NCI-H2081 (cell line): ENCODE measurements around the gene ARHGEF28.

Experiments used
- DNase-seq, 2 experiments: peaks; one replicate each; lab custom pipeline; 2025; lab: John Stamatoyannopoulos, UW

The ARHGEF28 gene

DNA sequence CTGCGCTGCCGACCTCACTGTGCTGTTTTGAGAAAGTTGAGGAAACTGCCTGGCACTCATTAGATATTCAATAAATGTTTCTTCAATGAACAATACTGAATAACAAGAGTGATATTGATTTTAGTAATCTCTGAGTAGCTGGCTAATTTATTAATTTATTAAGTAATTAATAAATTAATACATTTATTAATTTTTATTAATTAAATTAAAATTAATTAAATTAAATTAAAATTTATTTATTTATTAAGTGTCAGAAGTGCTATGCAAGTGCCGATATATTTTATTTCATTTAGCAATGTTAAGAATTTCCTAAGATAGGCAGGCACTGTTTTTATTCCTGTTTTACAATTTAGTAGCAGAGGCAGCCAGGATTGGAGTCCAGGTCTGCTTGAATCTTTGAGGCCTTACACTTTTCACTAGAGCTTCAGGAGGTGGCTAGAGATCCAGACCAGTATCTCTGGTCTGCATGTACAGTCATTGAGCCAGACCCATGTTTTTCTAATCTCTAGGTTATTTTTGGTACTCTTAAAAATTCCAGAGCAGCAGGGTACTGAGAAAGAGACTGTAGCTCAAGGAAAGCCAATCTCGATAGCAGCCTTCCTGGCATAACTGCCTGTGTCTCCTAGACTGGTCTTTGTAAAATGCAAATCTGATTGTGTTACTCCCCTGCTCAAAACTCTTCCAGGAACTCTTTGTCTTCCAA is 109.2 kb downstream of the ARHGEF28 start:
- DNase-seq: no peak

DNA sequence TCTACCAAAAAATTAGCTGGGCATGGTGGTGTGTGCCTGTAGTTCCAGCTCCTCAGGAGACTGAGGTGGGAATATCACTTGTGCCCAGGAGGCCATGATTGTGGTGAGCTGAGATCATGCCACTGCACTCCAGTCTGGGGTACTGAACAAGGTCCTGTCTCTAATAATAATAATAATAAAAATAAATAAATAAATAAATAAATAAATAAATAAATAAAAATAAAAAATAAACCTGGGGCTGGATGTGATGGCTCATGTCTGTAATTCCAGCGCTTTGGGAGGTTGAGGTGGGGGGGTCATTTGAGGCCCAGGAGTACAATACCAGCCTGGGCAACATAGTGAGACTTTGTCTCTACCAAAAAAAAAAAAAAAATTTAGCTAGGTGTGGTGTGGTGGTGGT is 113.7 kb downstream of the ARHGEF28 start:
- no peak for DNase-seq

DNA sequence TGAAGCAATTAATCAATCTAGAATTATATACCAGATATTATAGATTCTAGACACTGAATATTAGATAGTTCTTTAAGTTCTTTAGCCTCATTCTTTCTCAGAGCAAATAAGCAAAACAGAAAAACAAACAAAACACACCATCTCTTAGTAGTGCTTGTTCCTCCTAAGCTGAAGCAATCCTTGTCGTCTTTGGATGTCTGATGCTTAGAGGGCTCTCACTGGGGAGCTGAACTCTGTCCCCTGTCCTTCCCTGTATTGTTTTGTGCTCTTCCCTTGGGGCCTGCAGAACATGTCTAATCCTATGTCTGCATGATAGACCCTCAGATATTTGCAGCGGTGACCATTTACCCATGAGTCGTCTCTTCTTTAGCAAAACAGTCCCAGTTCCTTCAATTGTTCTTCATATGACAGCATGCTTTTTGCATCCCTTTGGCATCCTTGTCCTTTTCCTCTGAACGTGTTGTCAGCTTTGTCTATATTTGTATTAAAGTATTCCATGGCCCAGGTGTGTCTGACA is 114.3 kb downstream of the ARHGEF28 start:
- DNase-seq: no peak

DNA sequence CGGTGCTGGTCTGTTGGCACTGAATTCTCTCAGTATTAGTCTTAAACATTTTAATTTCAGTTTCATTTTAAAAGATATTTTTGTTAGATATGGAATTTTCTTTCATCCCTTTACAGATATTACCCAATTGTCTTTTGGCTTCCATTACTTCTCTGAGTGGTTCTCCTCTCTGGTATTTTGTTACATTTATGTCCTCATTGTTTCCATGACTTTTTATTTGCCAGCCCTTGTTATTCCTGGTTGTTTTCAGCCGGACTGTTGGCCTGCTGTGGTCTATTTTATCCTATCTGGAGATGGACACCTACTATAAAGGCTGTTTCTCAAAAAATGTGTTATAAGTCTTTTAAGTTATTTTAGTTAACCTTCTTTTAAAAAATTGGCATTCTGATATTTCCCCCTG is 117.2 kb downstream of the ARHGEF28 start:
- DNase-seq: no peak

DNA sequence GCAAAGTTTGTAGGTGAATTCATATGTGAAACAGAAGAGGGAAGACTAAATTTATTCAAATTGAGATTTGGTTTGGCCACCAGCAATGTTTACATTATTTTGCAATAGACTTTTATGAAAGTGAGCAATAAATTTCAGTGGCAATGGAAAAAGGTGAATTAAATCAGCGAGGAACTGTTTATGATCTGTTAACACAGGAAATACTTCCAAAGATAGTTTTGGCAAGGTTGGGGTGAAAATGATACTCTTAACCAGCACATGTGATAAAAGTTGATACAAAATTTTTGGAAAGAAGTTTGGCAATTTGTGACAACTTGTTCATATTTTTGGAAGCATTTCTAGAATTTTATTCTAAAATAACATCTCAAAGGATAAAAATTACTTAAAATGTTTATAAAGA is 119.8 kb downstream of the ARHGEF28 start:
- peak in 1 of 2 experiments; percentile 17 for DNase-seq

- no peak for DNase-seq
These were observed 120.6 kb downstream of the ARHGEF28 start for GRCh38 chr5:73746608-73747007.

DNA sequence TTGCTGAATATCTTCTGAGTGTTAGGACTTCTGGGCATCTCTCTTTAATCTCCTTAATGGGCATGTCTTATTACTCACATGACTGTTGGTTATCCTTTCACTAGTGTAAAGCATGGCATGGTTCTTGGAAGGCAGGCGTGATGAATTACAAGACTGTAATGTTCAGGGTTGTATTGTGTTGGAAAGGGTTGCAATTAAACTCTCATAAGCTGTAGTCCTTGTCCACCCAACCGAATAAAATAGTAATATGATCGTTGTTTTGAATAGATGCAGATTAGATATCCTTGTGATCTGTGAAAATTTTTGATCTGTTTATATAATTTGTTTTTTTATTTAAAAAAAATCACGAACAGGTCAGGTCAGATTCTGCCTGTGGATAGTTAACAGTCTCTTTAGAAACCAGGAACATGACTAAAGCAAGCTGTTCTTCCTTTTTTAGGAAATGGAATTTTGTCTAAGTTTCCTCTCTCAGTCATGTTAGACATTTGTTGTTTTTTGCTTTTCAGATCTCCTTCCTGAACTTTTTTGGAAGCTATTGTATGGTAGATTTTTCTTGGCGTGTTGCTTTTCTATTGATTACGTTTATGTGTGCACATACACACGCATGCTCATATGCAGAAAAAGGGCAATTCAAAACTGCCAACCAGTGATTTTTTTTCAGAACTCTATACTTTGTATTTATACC is 121.8 kb downstream of the ARHGEF28 start:
- no peak for DNase-seq

- DNase-seq: no peak
These were observed 122.8 kb downstream of the ARHGEF28 start for GRCh38 chr5:73748510-73749400.

DNA sequence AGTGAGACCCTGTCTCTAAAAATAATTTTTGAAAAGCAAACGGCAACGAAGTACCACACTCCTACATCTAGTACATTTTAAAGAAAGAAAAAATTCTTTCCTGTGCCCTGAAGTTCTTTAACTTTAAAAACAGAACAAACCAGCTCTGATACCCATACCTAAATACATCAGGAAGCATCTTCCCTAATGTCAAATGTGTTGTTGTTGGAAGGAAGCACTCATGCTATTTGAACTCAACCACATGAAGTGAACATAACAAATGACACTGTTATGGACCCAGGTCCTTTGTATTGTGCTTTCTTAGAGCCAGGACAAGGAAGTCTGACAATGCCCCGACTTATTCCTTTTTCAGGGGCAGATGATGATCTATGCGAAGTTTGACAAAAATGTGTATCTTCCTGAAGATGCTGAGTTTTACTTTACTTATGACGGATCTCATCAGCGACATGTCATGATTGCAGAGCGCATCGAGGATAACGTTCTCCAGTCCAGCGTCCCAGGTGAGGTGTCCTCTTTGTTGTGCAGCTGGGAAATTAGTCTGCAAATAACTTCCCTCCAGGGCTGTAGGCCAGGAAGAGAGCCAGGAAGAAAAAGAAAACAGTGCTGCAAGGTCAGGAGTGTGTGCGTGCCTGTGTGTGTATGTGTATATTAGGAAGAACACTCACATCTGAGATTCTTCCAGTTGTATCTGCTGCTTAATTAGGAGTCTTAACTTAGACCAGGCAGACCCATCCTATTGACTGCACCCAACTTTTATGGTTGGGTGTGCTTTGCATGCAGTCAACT is 123.7 kb downstream of the ARHGEF28 start:
- DNase-seq: no peak

DNA sequence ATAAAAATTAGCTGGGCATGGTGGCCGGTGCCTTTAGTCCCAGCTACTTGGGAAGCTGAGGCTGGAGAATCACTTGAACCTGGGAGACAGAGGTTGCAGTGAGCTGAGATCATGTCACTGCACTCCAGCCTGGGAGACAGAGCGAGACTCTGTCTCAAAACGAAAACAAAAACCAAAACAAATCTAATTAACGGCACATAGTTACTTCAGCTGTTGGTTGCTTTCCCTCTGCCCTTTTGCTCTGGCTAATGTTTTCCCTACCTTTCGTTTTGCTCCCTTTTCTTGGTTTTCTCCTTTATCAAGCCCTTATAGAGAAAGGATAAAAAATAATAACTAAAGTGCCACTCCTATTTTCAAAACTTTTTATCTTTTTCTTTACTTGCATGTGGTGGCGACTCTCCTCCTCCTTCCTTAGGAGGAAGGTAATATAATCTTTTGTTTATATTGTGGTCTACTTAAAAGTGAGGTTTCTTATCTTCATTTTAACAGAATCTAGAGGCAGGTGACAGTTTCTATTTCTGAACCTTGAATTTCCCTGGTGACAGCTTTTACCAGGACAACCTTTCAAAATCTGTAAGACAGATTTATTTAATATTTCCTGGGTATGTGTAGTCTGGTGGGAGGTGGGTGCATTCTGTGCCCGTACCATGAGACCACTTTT is 125.4 kb downstream of the ARHGEF28 start:
- no peak for DNase-seq

- no peak for DNase-seq
These were observed 128.3 kb downstream of the ARHGEF28 start for GRCh38 chr5:73754254-73754653.

- DNase-seq: no peak
These were observed 131.4 kb downstream of the ARHGEF28 start for GRCh38 chr5:73757416-73757815.

GRCh38 chr5:73759771-73760170 is 133.8 kb downstream of the ARHGEF28 start:
- DNase-seq: no peak

DNA sequence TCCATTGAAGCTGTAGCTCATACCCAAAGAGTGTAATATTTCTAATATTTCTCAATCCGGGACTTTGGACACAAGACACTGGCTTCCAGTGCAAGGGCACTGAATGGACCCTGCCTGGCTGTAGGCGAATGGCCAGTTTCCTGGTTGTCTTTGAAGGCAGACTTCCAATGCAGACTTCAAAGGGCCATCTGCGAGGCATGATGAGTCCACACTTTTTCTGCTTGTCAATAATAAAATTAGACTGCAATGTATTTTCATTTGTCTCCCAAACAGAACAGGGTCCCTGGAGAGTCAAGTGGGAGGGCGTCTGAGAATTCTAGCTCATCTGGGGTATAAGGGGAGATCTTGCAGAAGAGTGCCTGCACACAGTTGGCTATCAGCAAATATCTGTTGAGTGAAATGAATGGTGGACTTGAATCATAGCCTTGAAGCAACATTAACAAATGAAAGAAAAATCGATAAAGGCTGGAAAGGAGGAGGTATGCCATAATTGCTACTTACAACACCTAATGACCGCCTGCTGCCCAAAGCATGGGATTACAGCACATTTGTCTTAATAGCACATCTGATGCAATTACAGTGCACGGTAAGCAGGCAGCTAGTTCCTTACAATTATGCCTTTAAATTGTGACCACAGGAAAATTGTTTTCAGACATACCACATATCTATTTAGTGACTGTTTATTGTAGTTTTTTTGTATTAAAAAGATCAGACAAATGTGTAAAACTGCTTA is 137.5 kb downstream of the ARHGEF28 start:
- DNase-seq: peak in 1 of 2 experiments; percentile 67

DNA sequence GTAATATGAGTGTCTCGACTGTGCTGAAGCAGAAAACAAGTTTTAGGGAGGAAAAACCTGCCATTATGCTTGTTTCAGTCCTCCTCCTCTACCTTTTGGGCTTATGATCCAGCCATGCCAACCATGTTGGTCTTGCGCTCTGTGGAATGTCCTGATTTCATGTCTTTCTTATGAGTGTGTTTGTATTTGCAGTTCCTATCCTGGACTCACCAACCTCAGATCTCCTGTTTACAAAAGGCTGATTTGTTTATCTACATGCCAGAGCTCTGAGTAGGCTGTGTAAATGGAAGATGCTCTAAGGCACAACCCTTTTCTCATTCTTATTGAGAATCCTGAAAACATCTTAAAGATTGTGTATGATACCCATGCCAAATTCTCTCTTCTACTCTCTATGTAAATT is 138.6 kb downstream of the ARHGEF28 start:
- DNase-seq: no peak

- no peak for DNase-seq
These were observed 139.0 kb downstream of the ARHGEF28 start for GRCh38 chr5:73764996-73765395.

- DNase-seq: no peak
These were observed 140.9 kb downstream of the ARHGEF28 start for GRCh38 chr5:73766902-73767301.

- no peak for DNase-seq
These were observed 144.4 kb downstream of the ARHGEF28 start for GRCh38 chr5:73770172-73771025.

GRCh38 chr5:73774924-73775323 is 148.9 kb downstream of the ARHGEF28 start:
- no peak for DNase-seq
